Ascending aorta (tissue), 2 donors: ENCODE results near the gene MEI4. TPM values are rescaled to one million over a fixed set of nuclear protein-coding genes. Genes with fewer than 3 reads are reported as not detected.

Experiments
- DNase-seq, 2 donors: peaks; one replicate each; pipeline ENCODE4 v3.0.0-alpha.2; 2019; ENCODE audit warnings: low spot score in 2 of 2
- H3K27ac ChIP-seq, 2 donors: fragments of 200-600 bp; sonication (generic); one replicate each; pipeline ENCODE4 v1.5.1; 2016 to 2017; ENCODE audit warnings: mild to moderate bottlenecking in 1 of 2
- H3K27me3 ChIP-seq: fragments of 200-600 bp; sonication (generic); one replicate; pipeline ENCODE4 v1.5.1; 2017
- H3K36me3 ChIP-seq, 2 donors: fragments of 200-600 bp; sonication (generic); one replicate each; pipeline ENCODE4 v1.5.1; 2016
- H3K4me1 ChIP-seq, 2 donors: fragments of 200-600 bp; sonication (generic); one replicate each; pipeline ENCODE4 v1.5.1; 2016 to 2017; ENCODE audit warnings: mild to moderate bottlenecking in 1 of 2
- H3K4me3 ChIP-seq, 2 donors: fragments of 200-600 bp; sonication (generic); one replicate each; pipeline ENCODE4 v1.5.1; 2016 to 2017; ENCODE audit warnings: mild to moderate bottlenecking in 1 of 2
- H3K9me3 ChIP-seq, 2 donors: fragments of 200-600 bp; sonication (generic); one replicate each; pipeline ENCODE4 v1.5.1; 2016
- CTCF ChIP-seq, 3 experiments: fragments of 200-600 bp in 2 of 3; fragments of 450-650 bp in 1 of 3; sonication (generic) in 2 of 3; IDR thresholded peaks; one replicate each; pipeline ENCODE4 v1.5.1; 2016 to 2019; ENCODE audit warnings: antibody characterized with exemption in 3 of 3, mild to moderate bottlenecking in 1 of 3, moderate library complexity in 1 of 3
- intact Hi-C: fragments of 100-400 bp; cut with DNase I; formaldehyde crosslinking; loops from one replicate; pipeline ENCODE4 v1.15.1; 2023
- total RNA-seq: library from RNA; depleted of rRNA; stranded (reverse); fragments of >200 nt; gene quantifications from one replicate; pipeline ENCODE4 v1.1.0, GENCODE V29; 2016

The MEI4 gene
- total RNA-seq, 1 donor from 2014 or later: not detected

- no peaks in the 10 kb centered on the region for H3K9me3 ChIP-seq
- H3K4me1 ChIP-seq: no peaks in the 10 kb centered on the region
- H3K36me3 ChIP-seq: no peaks in the 10 kb centered on the region
- intact Hi-C loops: no loop called here
- no peak for DNase-seq
- H3K27me3 ChIP-seq: no peaks in the 10 kb centered on the region
- H3K4me3 ChIP-seq: no peak overlapping the region
- H3K27ac ChIP-seq: no peak overlapping the region
- TF ChIP-seq CTCF (IDR thresholded peaks at IDR 0.05): no peak
These were observed 28.3 kb upstream of the MEI4 start for GRCh38 chr6:77624515-77624914.

- no peak for DNase-seq
- Histone ChIP-seq H3K4me3 (no peak overlapping the region), H3K36me3 (no peaks in the 10 kb centered on the region), H3K27ac (no peak overlapping the region), H3K27me3 (no peaks in the 10 kb centered on the region), H3K4me1 (no peaks in the 10 kb centered on the region), H3K9me3 (no peaks in the 10 kb centered on the region)
- intact Hi-C loops: no loop called here
- no peak for TF ChIP-seq CTCF (IDR thresholded peaks at IDR 0.05)
These were observed 26.4 kb upstream of the MEI4 start for GRCh38 chr6:77626426-77626825.

- Histone ChIP-seq H3K27ac (no peak overlapping the region), H3K9me3 (no peaks in the 10 kb centered on the region), H3K4me1 (no peaks in the 10 kb centered on the region), H3K36me3 (no peaks in the 10 kb centered on the region), H3K4me3 (no peak overlapping the region), H3K27me3 (no peaks in the 10 kb centered on the region)
- DNase-seq: no peak
- no peak for TF ChIP-seq CTCF (IDR thresholded peaks at IDR 0.05)
- intact Hi-C loops: no loop called here
These were observed 22.8 kb upstream of the MEI4 start for GRCh38 chr6:77630014-77630413.

- intact Hi-C loops: no loop called here
- TF ChIP-seq CTCF (IDR thresholded peaks at IDR 0.05): no peak
- Histone ChIP-seq H3K36me3 (no peaks in the 10 kb centered on the region), H3K4me3 (no peak overlapping the region), H3K27ac (no peak overlapping the region), H3K27me3 (no peaks in the 10 kb centered on the region), H3K4me1 (no peaks in the 10 kb centered on the region), H3K9me3 (no peaks in the 10 kb centered on the region)
- no peak for DNase-seq
These were observed 19.4 kb upstream of the MEI4 start for GRCh38 chr6:77633471-77633870.

GRCh38 chr6:77633993-77634715, 18.7 kb upstream of the MEI4 start:
- Histone ChIP-seq H3K27me3 (no peaks in the 10 kb centered on the region), H3K9me3 (no peaks in the 10 kb centered on the region), H3K4me1 (no peaks in the 10 kb centered on the region), H3K4me3 (no peak overlapping the region), H3K27ac (no peak overlapping the region), H3K36me3 (no peaks in the 10 kb centered on the region)
- TF ChIP-seq CTCF (IDR thresholded peaks at IDR 0.05): no peak
- no peak for DNase-seq
- intact Hi-C loops: no loop called here
